HG02588 (cell line): ENCODE data around the gene GLIPR2.

ENCODE experiments used
- ATAC-seq: cut with Tn5 transposase; IDR thresholded peaks from one replicate; pipeline ENCODE4 v1.9.1; 2021; ENCODE audit warnings: mild to moderate bottlenecking, moderate library complexity; ENCODE audit not compliant: unreplicated experiment

GLIPR2 gene

DNA sequence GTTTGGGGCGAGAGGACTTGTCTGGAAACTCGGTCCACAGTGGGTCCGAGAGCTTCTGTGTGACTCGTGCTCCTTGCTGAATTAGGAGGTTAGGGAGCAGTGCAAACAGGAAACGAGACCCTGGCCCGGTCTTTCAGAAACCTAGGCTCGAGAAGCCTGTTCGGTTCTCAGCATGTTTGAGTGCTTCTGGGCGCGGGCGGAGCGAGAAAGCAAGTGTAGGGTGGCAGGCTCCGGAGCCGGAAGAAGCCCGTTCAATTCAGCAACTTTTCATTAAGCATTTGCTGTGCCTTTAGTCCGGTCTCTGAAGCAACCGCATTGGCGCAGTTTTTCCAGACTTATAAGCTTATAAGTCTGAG, 54.7 kb downstream of the GLIPR2 start:
- peak; percentile 2 for ATAC-seq

DNA sequence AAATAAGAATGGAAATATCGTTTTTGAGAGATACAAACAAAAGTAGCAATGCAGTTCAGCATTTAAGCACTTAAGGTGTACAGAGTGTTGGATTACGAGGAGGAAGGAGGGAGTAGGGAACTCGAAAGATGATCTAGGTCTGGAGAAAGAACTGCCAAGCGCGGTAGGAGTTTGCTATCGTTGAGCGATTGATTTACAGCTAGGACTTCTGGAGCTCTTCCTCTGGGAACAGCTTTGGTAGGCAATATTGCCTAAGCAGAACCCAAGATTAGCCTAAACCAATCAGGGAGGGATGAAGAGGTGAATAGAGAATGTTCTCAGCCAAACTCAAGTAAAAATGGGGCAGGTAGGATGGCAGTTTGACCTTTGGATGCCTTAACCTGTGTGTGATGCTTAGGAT, 55.2 kb downstream of the GLIPR2 start:
- ATAC-seq: no peak

DNA sequence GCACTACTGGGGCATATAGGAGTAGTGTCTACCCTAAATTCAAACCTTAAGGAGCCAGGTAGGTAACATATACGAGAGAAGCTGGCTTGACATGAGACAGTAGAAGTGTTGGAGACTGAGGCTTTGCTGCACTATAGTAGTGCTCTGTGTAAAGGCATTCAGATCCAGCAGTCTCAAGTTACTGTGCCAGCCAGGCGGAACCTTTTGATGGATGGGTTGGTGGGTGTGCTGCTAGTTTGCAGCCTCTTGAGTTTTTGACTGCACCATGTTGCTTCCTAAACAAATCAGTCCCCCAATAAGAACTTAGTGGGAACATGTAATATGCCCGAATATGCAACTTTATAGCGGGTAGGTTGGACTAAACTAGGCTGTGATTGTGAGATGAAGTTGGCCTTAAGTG, 55.7 kb downstream of the GLIPR2 start:
- ATAC-seq: no peak

DNA sequence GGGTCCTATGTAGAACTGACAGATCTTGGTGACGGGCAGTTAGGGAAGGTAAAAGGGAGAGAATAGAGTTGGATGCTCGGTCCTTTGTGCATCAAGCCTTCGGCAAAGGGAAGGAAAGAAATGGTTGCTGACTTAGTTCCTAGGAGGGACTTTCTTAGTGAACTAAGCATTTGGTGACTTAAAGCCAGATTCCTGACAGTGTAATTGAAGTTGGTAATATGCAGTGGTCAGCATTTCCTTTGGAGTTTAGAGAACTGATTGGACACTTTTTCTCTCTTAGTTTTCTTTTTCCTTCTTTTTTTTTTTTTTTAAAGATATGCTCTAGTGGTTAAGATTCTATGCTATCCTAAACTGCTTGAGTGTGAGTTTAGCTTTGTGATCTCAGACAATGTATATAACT, 56.5 kb downstream of the GLIPR2 start:
- ATAC-seq: no peak

DNA sequence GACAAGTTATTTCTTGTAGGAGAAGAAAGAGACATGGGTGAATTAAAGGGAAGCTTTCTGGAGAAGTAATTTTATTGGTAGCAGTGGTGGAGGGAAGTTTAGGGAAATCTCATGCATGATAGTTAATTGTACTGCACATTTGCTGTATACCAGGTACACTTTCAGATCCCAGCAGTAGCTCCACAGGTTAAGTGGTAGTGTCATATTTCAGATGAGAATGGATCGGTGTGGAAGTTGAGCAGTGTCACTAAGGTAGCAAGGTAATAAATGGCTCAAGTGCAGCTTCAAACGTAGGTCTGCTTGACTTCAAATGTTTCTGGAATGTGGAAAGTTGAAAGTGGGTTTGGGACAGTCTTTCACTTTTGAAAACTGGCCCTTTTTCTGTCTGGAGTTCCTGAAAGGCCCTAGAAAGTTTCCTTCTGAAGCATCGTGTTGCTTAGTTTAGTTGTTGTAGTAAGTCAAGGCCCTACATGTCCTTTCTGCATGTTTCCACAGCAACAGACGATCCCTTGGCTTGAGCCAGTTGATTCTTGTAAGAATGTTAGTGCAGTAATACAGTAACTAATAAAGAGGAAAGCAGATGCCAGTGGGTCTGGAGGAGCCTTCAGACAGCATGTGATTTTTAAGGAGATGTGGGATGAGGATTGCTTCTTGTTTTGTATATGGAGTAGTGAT, 57.9 kb downstream of the GLIPR2 start:
- no peak for ATAC-seq

DNA sequence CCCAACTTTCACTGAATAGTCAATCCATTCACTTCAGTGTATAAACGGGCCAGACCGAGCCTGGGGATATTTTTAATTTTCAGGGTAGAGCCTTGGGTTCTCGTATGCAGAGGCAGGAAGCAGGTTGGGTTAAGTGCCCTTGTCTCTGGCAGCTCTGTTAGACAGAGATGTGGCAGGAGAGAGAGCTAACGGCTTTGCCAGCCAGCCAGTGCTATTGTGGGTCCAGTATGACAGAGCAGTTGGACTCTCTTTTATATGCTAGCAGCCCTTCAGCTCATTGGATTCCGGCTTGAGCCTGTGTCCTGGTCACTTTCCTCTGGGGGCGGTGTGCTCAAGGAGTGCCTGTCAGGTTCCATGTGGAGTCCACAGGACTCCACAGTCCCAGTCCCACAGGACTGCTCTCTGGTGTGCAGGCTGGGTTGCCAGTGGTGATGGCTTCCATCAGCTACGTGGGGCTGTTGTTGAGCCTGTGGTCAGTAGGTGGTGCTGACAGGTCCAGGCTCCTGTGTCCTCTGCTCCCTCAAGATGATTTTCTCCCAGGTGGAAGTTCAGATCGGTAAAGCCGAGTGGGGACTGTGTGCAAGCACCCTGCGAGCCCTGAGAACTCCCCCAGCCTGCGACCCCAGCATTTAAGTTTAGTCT, 68.5 kb downstream of the GLIPR2 start:
- ATAC-seq: no peak

DNA sequence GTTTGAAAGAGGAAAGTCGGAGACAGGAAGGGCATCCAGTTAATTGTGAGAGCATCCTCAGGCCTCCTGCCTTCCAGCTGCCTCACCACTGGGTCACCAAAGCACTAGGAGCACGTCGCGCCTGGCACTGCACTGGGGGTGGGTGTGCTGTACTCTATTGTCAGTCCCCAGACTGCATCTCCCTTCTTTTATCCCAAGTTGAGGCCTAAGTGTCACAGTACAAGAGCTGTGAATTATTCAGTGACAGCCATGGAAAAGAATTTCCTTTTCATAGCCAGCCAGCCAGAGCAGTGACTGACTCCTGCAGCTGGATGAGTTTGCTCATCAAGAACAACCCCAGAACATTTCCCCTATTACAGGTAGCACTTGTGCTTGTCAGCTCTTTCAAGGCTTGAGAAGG, 70.5 kb downstream of the GLIPR2 start:
- no peak for ATAC-seq

DNA sequence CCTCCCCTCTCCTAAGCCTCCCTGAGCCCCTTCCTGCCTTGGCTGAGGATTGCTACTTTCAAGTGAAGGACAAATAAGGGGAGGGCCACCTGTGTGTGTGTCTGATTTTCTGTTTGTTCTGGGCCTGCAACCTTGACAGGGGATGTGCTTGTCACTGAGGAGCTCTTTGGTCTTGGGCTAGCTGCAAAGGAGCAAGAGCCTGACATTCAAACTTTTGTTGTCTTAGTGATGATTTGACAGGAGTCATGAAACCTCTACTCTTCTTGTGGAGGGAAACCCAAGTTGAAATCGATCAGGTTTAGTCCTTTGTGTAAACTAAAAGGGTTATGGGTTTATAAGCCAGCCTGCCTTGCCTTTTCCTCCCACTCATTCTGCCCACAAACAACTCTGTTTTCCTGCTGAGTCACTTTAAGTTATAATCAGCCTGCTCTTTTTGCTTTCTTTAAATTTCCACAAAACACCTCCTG, 71.0 kb downstream of the GLIPR2 start:
- no peak for ATAC-seq

DNA sequence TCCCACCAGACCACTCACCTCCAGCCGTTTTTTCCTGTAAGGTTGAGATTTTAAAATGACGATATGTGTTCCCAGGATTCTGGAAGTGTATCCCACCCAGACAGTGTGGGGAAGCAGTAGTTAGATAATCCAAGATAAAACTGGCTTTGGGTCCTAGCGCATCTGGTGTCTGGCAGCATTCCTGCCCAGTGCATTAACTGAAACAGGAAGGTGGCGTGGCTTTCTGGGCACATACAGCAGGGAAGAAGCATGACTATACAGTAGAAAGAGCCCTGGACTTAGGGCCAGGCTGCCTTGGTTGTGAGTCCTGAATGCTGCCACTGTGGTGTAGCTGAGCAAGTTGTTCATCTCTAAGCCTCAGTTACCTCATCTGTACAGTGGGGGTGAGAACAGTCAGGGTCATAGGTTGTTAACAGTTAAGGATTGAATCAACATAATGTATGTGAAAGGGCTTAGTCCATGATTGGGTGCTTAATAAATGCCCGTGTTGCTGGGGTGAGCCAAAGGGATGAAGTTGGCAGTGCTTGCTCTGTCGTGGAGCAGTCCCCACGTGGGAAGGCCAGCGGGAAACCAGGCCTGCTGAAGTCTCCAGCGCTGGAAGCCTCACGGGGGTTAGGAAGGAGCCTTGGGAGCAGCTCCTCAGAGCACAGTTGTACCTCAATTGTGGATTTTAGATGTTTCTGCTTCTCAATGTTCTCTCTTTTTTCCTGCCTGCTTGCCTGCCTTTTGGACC, 72.2 kb downstream of the GLIPR2 start:
- ATAC-seq: no peak

DNA sequence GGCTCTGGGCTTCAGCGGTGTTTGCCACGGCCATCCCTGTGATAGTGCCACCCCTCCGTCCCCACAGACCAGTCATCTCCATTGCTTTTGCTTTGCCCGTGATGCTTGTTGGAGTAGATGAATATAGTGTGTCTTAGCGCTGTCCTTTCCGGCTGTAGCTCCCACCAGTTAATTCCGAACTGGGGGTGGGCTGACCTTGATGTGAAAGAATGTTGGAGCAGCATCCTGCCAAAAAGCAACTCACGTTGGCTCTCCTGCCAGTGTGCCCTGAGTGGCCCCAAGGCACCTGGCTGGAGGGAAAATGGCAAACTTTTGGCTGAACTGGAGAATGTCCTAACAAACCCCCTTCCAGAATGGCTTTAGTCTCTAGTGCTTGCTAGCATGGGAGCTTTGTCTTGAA, 74.2 kb downstream of the GLIPR2 start:
- ATAC-seq: no peak

DNA sequence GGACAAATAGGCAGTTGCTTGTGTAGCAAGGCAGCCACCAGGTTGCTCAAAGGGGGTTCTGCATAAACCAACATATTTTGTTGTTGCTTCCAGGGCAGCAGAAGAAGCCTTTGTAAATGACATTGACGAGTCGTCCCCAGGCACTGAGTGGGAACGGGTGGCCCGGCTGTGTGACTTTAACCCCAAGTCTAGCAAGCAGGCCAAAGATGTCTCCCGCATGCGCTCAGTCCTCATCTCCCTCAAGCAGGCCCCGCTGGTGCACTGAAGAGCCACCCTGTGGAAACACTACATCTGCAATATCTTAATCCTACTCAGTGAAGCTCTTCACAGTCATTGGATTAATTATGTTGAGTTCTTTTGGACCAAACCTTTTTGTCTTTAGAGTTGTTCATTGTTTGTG, 75.0 kb downstream of the GLIPR2 start:
- ATAC-seq: no peak

DNA sequence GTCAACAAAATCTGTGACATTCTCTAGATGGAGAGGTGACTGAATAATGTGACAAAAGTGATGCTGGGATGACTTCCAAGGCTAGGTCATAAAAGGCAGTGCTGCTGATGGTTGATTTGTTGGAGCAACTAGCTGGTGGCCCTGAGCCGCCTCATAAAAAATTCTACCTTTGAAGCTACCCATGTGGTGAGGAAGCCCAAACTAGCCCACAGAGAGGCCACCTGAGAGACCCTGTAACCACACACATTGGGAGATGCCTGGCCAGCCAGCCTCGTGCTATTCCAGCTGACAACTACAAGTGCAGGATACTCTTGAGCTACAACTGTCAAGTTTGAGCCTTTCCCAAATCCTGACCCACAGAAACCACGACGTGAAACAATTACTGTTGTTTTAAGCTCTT, 76.9 kb downstream of the GLIPR2 start:
- no peak for ATAC-seq
